Measurements from ENCODE around the gene MKNK1. TPM values are rescaled to one million over a fixed set of nuclear protein-coding genes. Genes with fewer than 3 reads are reported as not detected.

MKNK1 gene
- total RNA-seq, 1 experiment from 2014 or later = 18.6 TPM

DNA sequence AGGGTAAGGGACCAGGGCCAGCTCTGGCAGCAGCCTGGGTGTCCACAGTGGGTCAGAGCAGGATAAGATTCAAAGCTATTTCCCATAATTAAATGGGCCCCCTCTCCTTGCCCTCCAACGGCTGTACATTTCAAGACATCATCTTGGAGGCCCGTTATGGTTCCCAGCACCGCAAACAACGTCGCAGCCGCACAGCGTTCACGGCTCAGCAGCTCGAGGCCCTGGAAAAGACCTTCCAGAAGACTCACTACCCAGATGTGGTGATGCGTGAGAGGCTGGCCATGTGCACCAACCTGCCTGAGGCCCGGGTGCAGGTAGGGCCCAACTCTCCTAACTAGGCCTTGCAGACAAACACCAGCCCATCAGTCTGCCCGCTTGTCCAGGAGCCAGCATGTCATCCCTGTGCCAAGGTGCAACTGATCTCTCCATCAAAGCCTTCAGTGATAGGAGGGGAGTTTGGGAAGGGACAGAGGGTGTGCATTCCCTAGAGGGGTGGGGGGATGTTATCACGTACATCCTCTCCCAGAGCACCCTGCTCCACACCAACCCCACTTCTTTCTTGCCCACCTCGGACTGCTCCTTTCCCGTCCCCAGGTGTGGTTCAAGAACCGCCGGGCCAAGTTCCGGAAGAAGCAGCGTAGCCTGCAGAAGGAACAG, 93.6 kb downstream of the MKNK1 start (continued):
- TF ChIP-seq, protein P1, sequence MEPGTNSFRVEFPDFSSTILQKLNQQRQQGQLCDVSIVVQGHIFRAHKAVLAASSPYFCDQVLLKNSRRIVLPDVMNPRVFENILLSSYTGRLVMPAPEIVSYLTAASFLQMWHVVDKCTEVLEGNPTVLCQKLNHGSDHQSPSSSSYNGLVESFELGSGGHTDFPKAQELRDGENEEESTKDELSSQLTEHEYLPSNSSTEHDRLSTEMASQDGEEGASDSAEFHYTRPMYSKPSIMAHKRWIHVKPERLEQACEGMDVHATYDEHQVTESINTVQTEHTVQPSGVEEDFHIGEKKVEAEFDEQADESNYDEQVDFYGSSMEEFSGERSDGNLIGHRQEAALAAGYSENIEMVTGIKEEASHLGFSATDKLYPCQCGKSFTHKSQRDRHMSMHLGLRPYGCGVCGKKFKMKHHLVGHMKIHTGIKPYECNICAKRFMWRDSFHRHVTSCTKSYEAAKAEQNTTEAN (CRISPR knock-in tag; IDR thresholded peaks at IDR 0.05) = no peak
- TF ChIP-seq, protein P2, sequence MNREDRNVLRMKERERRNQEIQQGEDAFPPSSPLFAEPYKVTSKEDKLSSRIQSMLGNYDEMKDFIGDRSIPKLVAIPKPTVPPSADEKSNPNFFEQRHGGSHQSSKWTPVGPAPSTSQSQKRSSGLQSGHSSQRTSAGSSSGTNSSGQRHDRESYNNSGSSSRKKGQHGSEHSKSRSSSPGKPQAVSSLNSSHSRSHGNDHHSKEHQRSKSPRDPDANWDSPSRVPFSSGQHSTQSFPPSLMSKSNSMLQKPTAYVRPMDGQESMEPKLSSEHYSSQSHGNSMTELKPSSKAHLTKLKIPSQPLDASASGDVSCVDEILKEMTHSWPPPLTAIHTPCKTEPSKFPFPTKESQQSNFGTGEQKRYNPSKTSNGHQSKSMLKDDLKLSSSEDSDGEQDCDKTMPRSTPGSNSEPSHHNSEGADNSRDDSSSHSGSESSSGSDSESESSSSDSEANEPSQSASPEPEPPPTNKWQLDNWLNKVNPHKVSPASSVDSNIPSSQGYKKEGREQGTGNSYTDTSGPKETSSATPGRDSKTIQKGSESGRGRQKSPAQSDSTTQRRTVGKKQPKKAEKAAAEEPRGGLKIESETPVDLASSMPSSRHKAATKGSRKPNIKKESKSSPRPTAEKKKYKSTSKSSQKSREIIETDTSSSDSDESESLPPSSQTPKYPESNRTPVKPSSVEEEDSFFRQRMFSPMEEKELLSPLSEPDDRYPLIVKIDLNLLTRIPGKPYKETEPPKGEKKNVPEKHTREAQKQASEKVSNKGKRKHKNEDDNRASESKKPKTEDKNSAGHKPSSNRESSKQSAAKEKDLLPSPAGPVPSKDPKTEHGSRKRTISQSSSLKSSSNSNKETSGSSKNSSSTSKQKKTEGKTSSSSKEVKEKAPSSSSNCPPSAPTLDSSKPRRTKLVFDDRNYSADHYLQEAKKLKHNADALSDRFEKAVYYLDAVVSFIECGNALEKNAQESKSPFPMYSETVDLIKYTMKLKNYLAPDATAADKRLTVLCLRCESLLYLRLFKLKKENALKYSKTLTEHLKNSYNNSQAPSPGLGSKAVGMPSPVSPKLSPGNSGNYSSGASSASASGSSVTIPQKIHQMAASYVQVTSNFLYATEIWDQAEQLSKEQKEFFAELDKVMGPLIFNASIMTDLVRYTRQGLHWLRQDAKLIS (CRISPR knock-in tag; IDR thresholded peaks at IDR 0.05; ENCODE audit: borderline replicate concordance) = no peak
- TF ChIP-seq SMAD3 (CRISPR knock-in tag; IDR thresholded peaks at IDR 0.05; ENCODE audit: borderline replicate concordance) (no peak), KAT7 (CRISPR knock-in tag; IDR thresholded peaks at IDR 0.05; ENCODE audit: borderline replicate concordance) (no peak), NFYB (CRISPR knock-in tag; conservative IDR thresholded peaks at IDR 0.05; ENCODE audit: low read depth) (no peak), NR2C2 (CRISPR knock-in tag; IDR thresholded peaks at IDR 0.05) (no peak), ZBTB21 (CRISPR knock-in tag; IDR thresholded peaks at IDR 0.05; ENCODE audit: borderline replicate concordance) (no peak)
- TF ChIP-seq, protein P3, sequence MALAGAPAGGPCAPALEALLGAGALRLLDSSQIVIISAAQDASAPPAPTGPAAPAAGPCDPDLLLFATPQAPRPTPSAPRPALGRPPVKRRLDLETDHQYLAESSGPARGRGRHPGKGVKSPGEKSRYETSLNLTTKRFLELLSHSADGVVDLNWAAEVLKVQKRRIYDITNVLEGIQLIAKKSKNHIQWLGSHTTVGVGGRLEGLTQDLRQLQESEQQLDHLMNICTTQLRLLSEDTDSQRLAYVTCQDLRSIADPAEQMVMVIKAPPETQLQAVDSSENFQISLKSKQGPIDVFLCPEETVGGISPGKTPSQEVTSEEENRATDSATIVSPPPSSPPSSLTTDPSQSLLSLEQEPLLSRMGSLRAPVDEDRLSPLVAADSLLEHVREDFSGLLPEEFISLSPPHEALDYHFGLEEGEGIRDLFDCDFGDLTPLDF (CRISPR knock-in tag; IDR thresholded peaks at IDR 0.05) = no peak
- TF ChIP-seq, protein P4, sequence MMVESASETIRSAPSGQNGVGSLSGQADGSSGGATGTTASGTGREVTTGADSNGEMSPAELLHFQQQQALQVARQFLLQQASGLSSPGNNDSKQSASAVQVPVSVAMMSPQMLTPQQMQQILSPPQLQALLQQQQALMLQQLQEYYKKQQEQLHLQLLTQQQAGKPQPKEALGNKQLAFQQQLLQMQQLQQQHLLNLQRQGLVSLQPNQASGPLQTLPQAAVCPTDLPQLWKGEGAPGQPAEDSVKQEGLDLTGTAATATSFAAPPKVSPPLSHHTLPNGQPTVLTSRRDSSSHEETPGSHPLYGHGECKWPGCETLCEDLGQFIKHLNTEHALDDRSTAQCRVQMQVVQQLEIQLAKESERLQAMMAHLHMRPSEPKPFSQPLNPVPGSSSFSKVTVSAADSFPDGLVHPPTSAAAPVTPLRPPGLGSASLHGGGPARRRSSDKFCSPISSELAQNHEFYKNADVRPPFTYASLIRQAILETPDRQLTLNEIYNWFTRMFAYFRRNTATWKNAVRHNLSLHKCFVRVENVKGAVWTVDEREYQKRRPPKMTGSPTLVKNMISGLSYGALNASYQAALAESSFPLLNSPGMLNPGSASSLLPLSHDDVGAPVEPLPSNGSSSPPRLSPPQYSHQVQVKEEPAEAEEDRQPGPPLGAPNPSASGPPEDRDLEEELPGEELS (CRISPR knock-in tag; IDR thresholded peaks at IDR 0.05) = no peak
- TF ChIP-seq, protein P5, sequence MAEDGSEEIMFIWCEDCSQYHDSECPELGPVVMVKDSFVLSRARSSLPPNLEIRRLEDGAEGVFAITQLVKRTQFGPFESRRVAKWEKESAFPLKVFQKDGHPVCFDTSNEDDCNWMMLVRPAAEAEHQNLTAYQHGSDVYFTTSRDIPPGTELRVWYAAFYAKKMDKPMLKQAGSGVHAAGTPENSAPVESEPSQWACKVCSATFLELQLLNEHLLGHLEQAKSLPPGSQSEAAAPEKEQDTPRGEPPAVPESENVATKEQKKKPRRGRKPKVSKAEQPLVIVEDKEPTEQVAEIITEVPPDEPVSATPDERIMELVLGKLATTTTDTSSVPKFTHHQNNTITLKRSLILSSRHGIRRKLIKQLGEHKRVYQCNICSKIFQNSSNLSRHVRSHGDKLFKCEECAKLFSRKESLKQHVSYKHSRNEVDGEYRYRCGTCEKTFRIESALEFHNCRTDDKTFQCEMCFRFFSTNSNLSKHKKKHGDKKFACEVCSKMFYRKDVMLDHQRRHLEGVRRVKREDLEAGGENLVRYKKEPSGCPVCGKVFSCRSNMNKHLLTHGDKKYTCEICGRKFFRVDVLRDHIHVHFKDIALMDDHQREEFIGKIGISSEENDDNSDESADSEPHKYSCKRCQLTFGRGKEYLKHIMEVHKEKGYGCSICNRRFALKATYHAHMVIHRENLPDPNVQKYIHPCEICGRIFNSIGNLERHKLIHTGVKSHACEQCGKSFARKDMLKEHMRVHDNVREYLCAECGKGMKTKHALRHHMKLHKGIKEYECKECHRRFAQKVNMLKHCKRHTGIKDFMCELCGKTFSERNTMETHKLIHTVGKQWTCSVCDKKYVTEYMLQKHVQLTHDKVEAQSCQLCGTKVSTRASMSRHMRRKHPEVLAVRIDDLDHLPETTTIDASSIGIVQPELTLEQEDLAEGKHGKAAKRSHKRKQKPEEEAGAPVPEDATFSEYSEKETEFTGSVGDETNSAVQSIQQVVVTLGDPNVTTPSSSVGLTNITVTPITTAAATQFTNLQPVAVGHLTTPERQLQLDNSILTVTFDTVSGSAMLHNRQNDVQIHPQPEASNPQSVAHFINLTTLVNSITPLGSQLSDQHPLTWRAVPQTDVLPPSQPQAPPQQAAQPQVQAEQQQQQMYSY (CRISPR knock-in tag; IDR thresholded peaks at IDR 0.05) = no peak

DNA sequence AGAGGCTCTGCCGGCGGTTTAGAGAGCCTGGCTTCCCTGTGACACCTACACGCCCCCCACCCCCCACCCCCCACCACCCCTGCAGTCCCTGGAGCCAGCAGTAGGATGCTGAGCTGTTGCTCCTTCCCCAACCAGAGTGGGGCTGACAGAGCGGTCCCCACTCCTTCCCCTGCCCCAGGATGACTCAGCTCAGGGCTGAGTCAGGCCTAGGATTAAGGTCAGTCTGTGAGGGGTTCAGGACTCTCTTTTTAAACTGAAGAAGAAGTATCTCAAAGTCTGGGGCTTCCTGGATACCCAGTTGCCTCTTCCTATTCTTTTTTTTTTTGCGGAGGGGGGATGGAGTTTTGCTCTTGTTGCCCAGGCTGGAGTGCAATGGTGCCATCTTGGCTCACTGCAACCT, 95.3 kb downstream of the MKNK1 start:
- Mint-ChIP-seq H3K27ac (no peak overlapping the region), H3K27me3 (ENCODE audit: low read depth) (peaks cover 15% of the 10 kb centered on the region), H3K9me3 (no peaks in the 10 kb centered on the region), H3K4me3 (no peak overlapping the region), H3K36me3 (no peaks in the 10 kb centered on the region), H3K4me1 (peaks cover 25% of the 10 kb centered on the region)
- ChIA-PET POLR2A (no interaction called here), CTCF (interaction anchor here (0.7 to 2.6 kb wide), 4 partner anchors 14 to 136 kb away, joined by 3 to 10 read pairs (median 6); no protein-coding TSS in a partner anchor)
- DNase-seq (ENCODE audit: low spot score) (no peak), ATAC-seq (no peak; the same call in 1 of the 2 replicates)
- TF ChIP-seq KAT7 (CRISPR knock-in tag; IDR thresholded peaks at IDR 0.05; ENCODE audit: borderline replicate concordance) (no peak), FOXK1 (CRISPR knock-in tag; IDR thresholded peaks at IDR 0.05) (no peak)
- TF ChIP-seq, protein P2 (CRISPR knock-in tag; IDR thresholded peaks at IDR 0.05; ENCODE audit: borderline replicate concordance) = no peak
- TF ChIP-seq, protein P6, sequence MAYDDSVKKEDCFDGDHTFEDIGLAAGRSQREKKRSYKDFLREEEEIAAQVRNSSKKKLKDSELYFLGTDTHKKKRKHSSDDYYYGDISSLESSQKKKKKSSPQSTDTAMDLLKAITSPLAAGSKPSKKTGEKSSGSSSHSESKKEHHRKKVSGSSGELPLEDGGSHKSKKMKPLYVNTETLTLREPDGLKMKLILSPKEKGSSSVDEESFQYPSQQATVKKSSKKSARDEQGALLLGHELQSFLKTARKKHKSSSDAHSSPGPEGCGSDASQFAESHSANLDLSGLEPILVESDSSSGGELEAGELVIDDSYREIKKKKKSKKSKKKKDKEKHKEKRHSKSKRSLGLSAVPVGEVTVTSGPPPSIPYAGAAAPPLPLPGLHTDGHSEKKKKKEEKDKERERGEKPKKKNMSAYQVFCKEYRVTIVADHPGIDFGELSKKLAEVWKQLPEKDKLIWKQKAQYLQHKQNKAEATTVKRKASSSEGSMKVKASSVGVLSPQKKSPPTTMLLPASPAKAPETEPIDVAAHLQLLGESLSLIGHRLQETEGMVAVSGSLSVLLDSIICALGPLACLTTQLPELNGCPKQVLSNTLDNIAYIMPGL (CRISPR knock-in tag; IDR thresholded peaks at IDR 0.05) = no peak
- TF ChIP-seq, protein P7, sequence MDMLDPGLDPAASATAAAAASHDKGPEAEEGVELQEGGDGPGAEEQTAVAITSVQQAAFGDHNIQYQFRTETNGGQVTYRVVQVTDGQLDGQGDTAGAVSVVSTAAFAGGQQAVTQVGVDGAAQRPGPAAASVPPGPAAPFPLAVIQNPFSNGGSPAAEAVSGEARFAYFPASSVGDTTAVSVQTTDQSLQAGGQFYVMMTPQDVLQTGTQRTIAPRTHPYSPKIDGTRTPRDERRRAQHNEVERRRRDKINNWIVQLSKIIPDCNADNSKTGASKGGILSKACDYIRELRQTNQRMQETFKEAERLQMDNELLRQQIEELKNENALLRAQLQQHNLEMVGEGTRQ (CRISPR knock-in tag; IDR thresholded peaks at IDR 0.05) = no peak
